Esophagus muscularis mucosa (tissue), 4 donors: ENCODE results near the gene LYPD3. TPM values are rescaled to one million over a fixed set of nuclear protein-coding genes. Genes with fewer than 3 reads are reported as not detected.

ENCODE experiments used
- DNase-seq: peaks from one replicate; pipeline ENCODE4 v3.0.0-alpha.2; 2017; ENCODE audit errors: extremely low spot score
- H3K27ac ChIP-seq, 4 donors: fragments of 200-600 bp; sonication (generic); replicated peaks in 1 of 4; 1 replicate in 3 of 4; 2 replicates in 1 of 4; pipeline ENCODE4 v1.5.1; 2016 to 2019; ENCODE audit warnings: mild to moderate bottlenecking in 1 of 4
- H3K27me3 ChIP-seq, 4 donors: fragments of 200-600 bp; sonication (generic); one replicate each; pipeline versions ENCODE4 v1.5.1 to v1.6.0; 2016 to 2019
- H3K36me3 ChIP-seq, 4 donors: fragments of 200-600 bp; sonication (generic); one replicate each; pipeline ENCODE4 v1.5.1; 2016 to 2019
- H3K4me1 ChIP-seq, 4 donors: fragments of 200-600 bp; sonication (generic); one replicate each; pipeline ENCODE4 v1.5.1; 2016 to 2019
- H3K4me3 ChIP-seq, 4 donors: fragments of 200-600 bp; sonication (generic); 1 replicate in 2 of 4; 2 replicates in 2 of 4; pipeline ENCODE4 v1.5.1; 2016 to 2019; ENCODE audit warnings: mild to moderate bottlenecking in 4 of 4, moderate library complexity in 1 of 4
- H3K9me3 ChIP-seq, 4 donors: fragments of 200-600 bp; sonication (generic); 1 replicate in 3 of 4; 2 replicates in 1 of 4; pipeline ENCODE4 v1.5.1; 2016 to 2019
- CTCF ChIP-seq, 3 experiments: fragments of 200-600 bp in 2 of 3; fragments of 450-650 bp in 1 of 3; sonication (generic) in 2 of 3; IDR thresholded peaks; one replicate each; pipeline ENCODE4 v1.5.1; 2017 to 2019; ENCODE audit warnings: antibody characterized with exemption in 3 of 3, mild to moderate bottlenecking in 2 of 3, moderate library complexity in 1 of 3
- EP300 ChIP-seq: sonication (generic); formaldehyde crosslinking; IDR thresholded peaks from one replicate; pipeline ENCODE4 v1.6.1; 2017; ENCODE audit warnings: antibody characterized with exemption
- POLR2A ChIP-seq: fragments of 450-650 bp; IDR thresholded peaks from one replicate; pipeline ENCODE4 v1.6.1; 2017; ENCODE audit warnings: antibody characterized with exemption, moderate library complexity, mild to moderate bottlenecking, low read depth
- POLR2AphosphoS5 ChIP-seq, 2 donors: sonication (generic); formaldehyde crosslinking; IDR thresholded peaks; one replicate each; pipeline ENCODE4 v1.6.1; 2017; ENCODE audit warnings: antibody characterized with exemption in 2 of 2
- WGBS: methylation state at CpG from one replicate; pipeline ENCODE4 v1.1.5; 2018; 5-methylcytosine and 5-hydroxymethylcytosine counted together
- intact Hi-C: fragments of 100-400 bp; cut with DNase I; formaldehyde crosslinking; loops from one replicate; pipeline ENCODE4 v1.15.1; 2023
- total RNA-seq, 4 donors: library from RNA; depleted of rRNA; stranded (reverse); fragments of >200 nt; gene quantifications; one replicate each; pipeline versions ENCODE4 v1.1.0 to v1.2.1, GENCODE V29; 2016

The LYPD3 gene
- total RNA-seq, 4 donors from 2014 or later: 0.42 to 1.4 (median 0.84) TPM

GRCh38 chr19:43503501-43504425 lies 38.4 kb upstream of the LYPD3 start:
- H3K4me3 ChIP-seq: peak overlapping the region; percentile 70 to 82 (median 76)
- H3K9me3 ChIP-seq: no peaks in the 10 kb centered on the region
- DNase-seq: peak; percentile 99
- WGBS: 1% methylated on average over 49 of the region's 64 CpGs
- H3K4me1 ChIP-seq: peaks cover 14 to 34% (median 29%) of the 10 kb centered on the region in 4 donors
- intact Hi-C loops: loop anchor here (5.0 kb wide), 1 partner anchor 41 kb away; no protein-coding TSS in a partner anchor
- H3K27me3 ChIP-seq: no peaks in the 10 kb centered on the region
- TF ChIP-seq CTCF (IDR thresholded peaks at IDR 0.05) (peak in 2 of 3 experiments; percentile 27 to 42), EP300 (no peak), POLR2A (no peak), POLR2AphosphoS5 (IDR thresholded peaks at IDR 0.05) (peak; percentile 80 to 87)
- peak overlapping the region; percentile 88 to 96 (median 92) for H3K27ac ChIP-seq
- peaks cover 4 to 31% (median 22%) of the 10 kb centered on the region in 4 donors for H3K36me3 ChIP-seq

DNA sequence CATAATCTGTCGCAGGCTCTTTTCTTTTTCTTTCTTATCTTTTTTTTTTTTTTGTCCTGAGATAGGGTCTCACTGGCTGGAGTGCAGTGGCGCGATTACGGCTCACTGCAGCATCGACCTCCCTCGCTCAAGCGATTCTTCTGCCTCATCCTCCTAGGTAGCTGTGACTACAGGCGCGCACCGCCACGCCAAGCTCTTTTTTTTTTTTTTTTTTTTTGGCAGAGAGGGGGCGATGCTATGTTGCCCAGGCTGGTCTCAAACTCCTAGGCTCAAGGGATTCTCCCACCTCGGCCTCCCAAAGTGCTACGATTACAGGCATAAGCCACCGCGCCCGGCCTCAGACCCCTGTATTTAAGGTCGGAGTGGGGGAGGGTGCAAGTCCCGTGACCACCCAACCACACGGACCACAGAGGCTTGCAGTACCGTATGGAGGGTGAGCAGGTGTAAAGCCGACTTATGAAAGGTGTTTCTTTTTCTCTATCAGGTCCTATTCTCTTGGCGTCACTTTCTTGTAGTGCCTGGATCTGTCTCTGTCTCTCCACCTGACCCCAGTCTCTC lies 37.1 kb upstream of the LYPD3 start:
- Histone ChIP-seq H3K4me1 (peaks cover 14 to 39% (median 29%) of the 10 kb centered on the region in 4 donors), H3K27me3 (no peaks in the 10 kb centered on the region), H3K9me3 (no peaks in the 10 kb centered on the region), H3K4me3 (no peak overlapping the region), H3K36me3 (peaks cover 0 to 24% (median 14%) of the 10 kb centered on the region in 4 donors), H3K27ac (no peak overlapping the region)
- 84% methylated on average over 23 of the region's 23 CpGs for WGBS
- intact Hi-C loops: loop anchor here (5.0 kb wide), 1 partner anchor 40 kb away; no protein-coding TSS in a partner anchor
- TF ChIP-seq POLR2AphosphoS5 (IDR thresholded peaks at IDR 0.05) (no peak), POLR2A (no peak), EP300 (no peak), CTCF (IDR thresholded peaks at IDR 0.05) (no peak)
- no peak for DNase-seq

DNA sequence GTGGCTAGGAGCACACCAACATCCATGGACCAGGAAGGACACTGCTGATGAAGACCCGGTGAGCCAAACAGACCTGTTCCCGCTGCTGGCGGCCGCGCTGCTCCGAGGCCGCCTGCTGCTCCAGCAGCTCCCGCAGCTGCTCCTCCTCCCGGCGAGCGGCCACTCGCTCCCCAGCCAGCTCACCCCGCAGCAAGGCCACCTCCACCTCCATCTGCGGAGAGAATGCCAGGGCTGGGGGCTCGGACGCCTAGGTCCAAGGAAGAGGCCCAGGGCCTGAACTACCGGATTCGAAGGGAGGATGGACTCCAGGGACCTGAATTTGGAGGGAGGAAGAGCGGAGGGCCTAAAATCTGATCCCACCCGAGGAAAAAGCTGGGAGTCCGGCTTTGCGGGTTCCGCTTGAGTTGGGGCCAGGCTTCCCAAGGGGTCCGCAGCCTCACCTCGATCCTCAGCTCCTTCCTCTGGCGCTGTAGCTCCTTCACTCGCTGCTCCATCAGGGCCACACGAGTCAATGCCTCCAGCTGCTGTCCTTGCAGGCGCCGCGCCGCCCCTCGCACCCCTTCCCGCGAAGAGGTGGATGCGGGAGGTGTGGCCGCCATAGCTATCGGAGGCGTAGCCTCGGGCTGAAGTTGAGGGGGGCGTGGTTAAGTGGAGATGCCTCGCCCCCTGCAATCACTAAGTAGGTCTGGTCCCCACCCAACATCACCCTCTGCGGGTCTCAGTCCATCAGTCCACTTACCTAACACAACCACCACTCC lies 36.4 kb upstream of the LYPD3 start:
- Histone ChIP-seq H3K4me1 (peaks cover 14 to 39% (median 29%) of the 10 kb centered on the region in 4 donors), H3K27me3 (no peaks in the 10 kb centered on the region), H3K27ac (no peak overlapping the region), H3K4me3 (peak overlapping the region in 2 of 4 donors; percentile 5 to 24), H3K9me3 (no peaks in the 10 kb centered on the region), H3K36me3 (peaks cover 0 to 30% (median 21%) of the 10 kb centered on the region in 4 donors)
- intact Hi-C loops: loop anchor here (5.0 kb wide), 1 partner anchor 40 kb away; no protein-coding TSS in a partner anchor
- DNase-seq: no peak
- TF ChIP-seq POLR2AphosphoS5 (IDR thresholded peaks at IDR 0.05) (no peak), CTCF (IDR thresholded peaks at IDR 0.05) (no peak), EP300 (no peak), POLR2A (no peak)
- 63% methylated on average over 29 of the region's 43 CpGs for WGBS

DNA sequence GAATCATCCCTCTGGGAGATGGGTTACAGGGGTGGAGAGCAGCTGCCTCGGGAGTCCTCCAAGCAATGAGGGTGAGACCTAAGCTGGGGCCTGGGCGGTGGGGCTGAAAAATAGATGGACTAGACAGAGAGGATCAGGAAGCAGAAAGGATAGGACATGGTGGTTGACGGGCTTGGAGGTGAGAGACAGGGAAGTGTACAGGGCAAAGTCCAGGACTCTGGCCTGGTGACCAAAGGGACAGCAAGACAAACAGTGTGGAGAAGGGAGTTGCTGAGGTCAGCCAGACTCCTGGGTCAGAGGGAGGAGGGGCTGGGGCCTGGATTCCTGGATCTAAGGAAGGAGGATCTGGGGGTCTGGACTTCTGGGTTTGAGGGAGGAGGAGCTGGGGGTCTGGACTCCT lies 33.6 kb upstream of the LYPD3 start:
- Histone ChIP-seq H3K36me3 (peaks cover 7 to 51% (median 37%) of the 10 kb centered on the region in 4 donors), H3K27me3 (no peaks in the 10 kb centered on the region), H3K4me1 (peaks cover 7 to 29% (median 21%) of the 10 kb centered on the region in 4 donors), H3K27ac (no peak overlapping the region), H3K4me3 (no peak overlapping the region), H3K9me3 (no peaks in the 10 kb centered on the region)
- 84% methylated on average over 3 of the region's 3 CpGs for WGBS
- intact Hi-C loops: no loop called here
- no peak for TF ChIP-seq POLR2AphosphoS5 (IDR thresholded peaks at IDR 0.05)
- TF ChIP-seq POLR2A: no peak
- TF ChIP-seq EP300: no peak
- no peak for TF ChIP-seq CTCF (IDR thresholded peaks at IDR 0.05)
- DNase-seq: no peak
